Astrocyte (in vitro differentiated cells and primary cell): ENCODE measurements around the gene STRN. TPM values are rescaled to one million over a fixed set of nuclear protein-coding genes. Genes with fewer than 3 reads are reported as not detected.

ENCODE experiments used
- DNase-seq: peaks from one replicate; pipeline ENCODE4 v3.0.0-alpha.2; 2010; ENCODE audit warnings: low read depth
- FAIRE-seq: peaks from 2 replicates; lab custom pipeline; 2011; peaks lifted over from hg19 to GRCh38; lab: Jason Lieb, UNC
- H2AFZ ChIP-seq: 2 replicates; pipeline ENCODE4 v1.6.0; 2012; ENCODE audit warnings: low read depth, low read length, inconsistent platforms
- H3K27ac ChIP-seq: 2 replicates; pipeline ENCODE4 v1.5.1; 2011; ENCODE audit warnings: low read depth, low read length, inconsistent platforms
- H3K27me3 ChIP-seq: 2 replicates; pipeline ENCODE4 v1.6.0; 2011; ENCODE audit warnings: low read length, inconsistent platforms; ENCODE audit not compliant: insufficient read depth
- H3K36me3 ChIP-seq: 2 replicates; pipeline ENCODE4 v1.5.1; 2011; ENCODE audit warnings: low read length, inconsistent platforms; ENCODE audit not compliant: insufficient read depth
- H3K4me1 ChIP-seq: 2 replicates; pipeline ENCODE4 v1.5.1; 2011; ENCODE audit warnings: low read length, inconsistent platforms; ENCODE audit not compliant: insufficient read depth
- H3K4me2 ChIP-seq: 2 replicates; pipeline ENCODE4 v1.6.0; 2012; ENCODE audit warnings: low read length, inconsistent platforms
- H3K4me3 ChIP-seq: 2 replicates; pipeline ENCODE4 v1.5.1; 2011; ENCODE audit warnings: low read depth, mild to moderate bottlenecking, low read length, inconsistent platforms; ENCODE audit not compliant: insufficient read depth
- H3K79me2 ChIP-seq: 2 replicates; pipeline ENCODE4 v1.6.0; 2012; ENCODE audit warnings: mild to moderate bottlenecking, low read length, inconsistent platforms; ENCODE audit not compliant: insufficient read depth
- H3K9ac ChIP-seq: 2 replicates; pipeline ENCODE4 v1.6.0; 2012; ENCODE audit warnings: mild to moderate bottlenecking, low read length, inconsistent platforms
- H3K9me3 ChIP-seq: 2 replicates; pipeline ENCODE4 v1.5.1; 2012; ENCODE audit warnings: low read depth, mild to moderate bottlenecking, low read length, inconsistent platforms; ENCODE audit not compliant: insufficient read depth
- H4K20me1 ChIP-seq: 2 replicates; pipeline ENCODE4 v1.6.0; 2012; ENCODE audit warnings: low read length, inconsistent platforms; ENCODE audit not compliant: insufficient read depth
- H3K27ac Mint-ChIP-seq: one replicate; pipeline ENCODE4 v1.8.0; 2021; ENCODE audit warnings: mild to moderate bottlenecking, mixed read lengths; ENCODE audit not compliant: unreplicated experiment
- H3K27me3 Mint-ChIP-seq: one replicate; pipeline ENCODE4 v1.8.0; 2021; ENCODE audit warnings: low read depth, mixed read lengths; ENCODE audit not compliant: unreplicated experiment
- H3K36me3 Mint-ChIP-seq: one replicate; pipeline ENCODE4 v1.8.0; 2021; ENCODE audit warnings: low read depth, mixed read lengths; ENCODE audit not compliant: unreplicated experiment
- H3K4me1 Mint-ChIP-seq: one replicate; pipeline ENCODE4 v1.8.0; 2021; ENCODE audit warnings: low read depth, mixed read lengths; ENCODE audit not compliant: unreplicated experiment
- H3K4me3 Mint-ChIP-seq: one replicate; pipeline ENCODE4 v1.8.0; 2021; ENCODE audit warnings: mild to moderate bottlenecking, moderate library complexity, mixed read lengths; ENCODE audit not compliant: unreplicated experiment
- H3K9me3 Mint-ChIP-seq: one replicate; pipeline ENCODE4 v1.8.0; 2021; ENCODE audit warnings: mild to moderate bottlenecking, mixed read lengths; ENCODE audit not compliant: unreplicated experiment
- CTCF ChIP-seq: IDR thresholded peaks from 2 replicates; pipeline ENCODE4 v1.5.1; 2011; ENCODE audit warnings: low read depth, mild to moderate bottlenecking, inconsistent platforms, low read length, moderate library complexity; ENCODE audit not compliant: insufficient read depth
- EZH2 ChIP-seq: IDR thresholded peaks from 2 replicates; pipeline ENCODE4 v1.6.1; 2012; ENCODE audit warnings: mild to moderate bottlenecking, low read length, inconsistent platforms; ENCODE audit not compliant: insufficient read depth
- total RNA-seq: library from RNA; stranded (reverse); gene quantifications from 2 replicates; pipeline ENCODE4 v1.2.1, GENCODE V29; 2021

Gene STRN
- total RNA-seq, 1 donor from 2014 or later: 25.6 TPM

DNA sequence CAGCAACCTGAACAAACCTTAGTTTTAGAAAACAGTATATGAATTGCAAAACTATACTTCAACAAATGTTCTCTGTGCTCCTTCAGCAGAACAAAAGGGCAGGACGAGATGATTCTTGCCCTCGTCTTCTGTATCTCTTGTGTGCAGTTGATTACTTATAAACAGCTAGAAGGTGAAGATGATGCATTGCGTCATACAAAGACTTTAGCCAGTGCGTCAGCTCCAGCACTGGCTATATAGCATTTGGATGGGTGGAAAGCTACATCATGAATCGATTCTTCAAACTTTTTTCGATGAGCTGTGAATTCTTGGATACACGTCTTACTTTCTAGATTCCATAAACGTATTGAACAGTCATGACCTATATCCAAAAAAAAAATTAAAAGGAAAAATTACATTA lies 117.1 kb downstream of the STRN start:
- peaks cover 19% of the 10 kb centered on the region for H3K36me3 ChIP-seq
- H4K20me1 ChIP-seq: no peaks in the 10 kb centered on the region
- no peaks in the 10 kb centered on the region for H3K79me2 ChIP-seq
- no peaks in the 10 kb centered on the region for H3K9me3 Mint-ChIP-seq
- H3K4me1 Mint-ChIP-seq: no peaks in the 10 kb centered on the region
- H3K27me3 Mint-ChIP-seq: no peaks in the 10 kb centered on the region
- TF ChIP-seq EZH2 (no peak), CTCF (no peak)
- H3K4me2 ChIP-seq: no peak overlapping the region
- H3K4me1 ChIP-seq: no peaks in the 10 kb centered on the region
- no peak overlapping the region for H3K9ac ChIP-seq
- peaks cover 3% of the 10 kb centered on the region for H3K36me3 Mint-ChIP-seq
- H3K9me3 ChIP-seq: no peaks in the 10 kb centered on the region
- H3K27me3 ChIP-seq: no peaks in the 10 kb centered on the region
- H2AFZ ChIP-seq: no peak overlapping the region
- H3K4me3 ChIP-seq: no peak overlapping the region
- no peak overlapping the region for H3K27ac Mint-ChIP-seq
- FAIRE-seq: no peak
- DNase-seq: no peak
- H3K4me3 Mint-ChIP-seq: no peak overlapping the region
- no peak overlapping the region for H3K27ac ChIP-seq

DNA sequence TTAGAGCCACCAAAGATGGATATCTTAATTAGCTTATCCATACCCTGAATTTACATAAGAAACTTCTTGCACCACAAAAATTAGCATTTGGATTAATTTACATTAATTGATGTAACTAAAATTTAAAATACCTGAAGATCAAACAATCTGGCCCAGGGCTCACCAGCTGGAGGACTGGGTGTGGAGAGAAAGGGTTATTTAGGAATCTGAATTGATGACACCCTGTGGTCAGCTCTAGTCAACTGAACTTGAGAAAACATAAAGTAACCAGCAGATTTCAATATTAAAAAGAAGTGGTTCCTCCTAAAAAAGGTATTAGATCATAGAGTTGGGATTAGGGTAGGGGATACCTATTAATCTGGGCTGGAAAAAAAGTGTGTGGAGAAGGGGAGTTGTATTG lies 122.5 kb downstream of the STRN start:
- Histone ChIP-seq H3K4me3 (no peak overlapping the region), H3K27ac (no peak overlapping the region), H2AFZ (no peak overlapping the region), H3K9me3 (no peaks in the 10 kb centered on the region), H3K4me1 (no peaks in the 10 kb centered on the region), H3K27me3 (no peaks in the 10 kb centered on the region), H3K9ac (no peak overlapping the region), H3K4me2 (no peak overlapping the region), H4K20me1 (no peaks in the 10 kb centered on the region), H3K36me3 (peaks cover 11% of the 10 kb centered on the region), H3K79me2 (no peaks in the 10 kb centered on the region)
- DNase-seq: no peak
- H3K9me3 Mint-ChIP-seq: no peaks in the 10 kb centered on the region
- no peak overlapping the region for H3K27ac Mint-ChIP-seq
- H3K27me3 Mint-ChIP-seq: no peaks in the 10 kb centered on the region
- no peaks in the 10 kb centered on the region for H3K4me1 Mint-ChIP-seq
- no peak for FAIRE-seq
- peaks cover 2% of the 10 kb centered on the region for H3K36me3 Mint-ChIP-seq
- TF ChIP-seq CTCF: no peak
- no peak overlapping the region for H3K4me3 Mint-ChIP-seq

- Histone ChIP-seq H4K20me1 (no peaks in the 10 kb centered on the region), H3K79me2 (no peaks in the 10 kb centered on the region), H3K9ac (no peak overlapping the region), H3K27me3 (no peaks in the 10 kb centered on the region), H3K36me3 (peaks cover 5% of the 10 kb centered on the region), H3K4me2 (no peak overlapping the region), H3K4me3 (no peak overlapping the region), H3K4me1 (no peaks in the 10 kb centered on the region), H2AFZ (no peak overlapping the region), H3K27ac (no peak overlapping the region), H3K9me3 (no peaks in the 10 kb centered on the region)
- H3K27ac Mint-ChIP-seq: no peak overlapping the region
- TF ChIP-seq EZH2: no peak
- no peak for FAIRE-seq
- H3K9me3 Mint-ChIP-seq: no peaks in the 10 kb centered on the region
- no peak for DNase-seq
- no peaks in the 10 kb centered on the region for H3K27me3 Mint-ChIP-seq
- H3K36me3 Mint-ChIP-seq: no peaks in the 10 kb centered on the region
- H3K4me1 Mint-ChIP-seq: no peaks in the 10 kb centered on the region
- no peak overlapping the region for H3K4me3 Mint-ChIP-seq
These were observed 126.2 kb downstream of the STRN start for GRCh38 chr2:36839976-36840617.
